Islet precursor cell (in vitro differentiated cells): Measurements from ENCODE around the gene FAM120A.
A peak's percentile ranks its signal among the peaks of the same experiment; 100 is the strongest.
"Not testable (repeated sequence)": the region's sequence is repeated elsewhere in the genome, so short reads cannot be mapped to it uniquely, and the experiment has no call there.

Source experiments
- DNase-seq: peaks from one replicate; pipeline ENCODE4 v3.0.0-alpha.2; 2018

The FAM120A gene

GRCh38 chr9:93475108-93475507 is 23.6 kb downstream of the FAM120A start:
- no peak for DNase-seq

- DNase-seq, result no peak
These were observed 24.4 kb downstream of the FAM120A start for GRCh38 chr9:93475856-93476255.

- no peak for DNase-seq
These were observed 25.4 kb downstream of the FAM120A start for GRCh38 chr9:93476924-93477323.

- DNase-seq, result no peak
These were observed 25.9 kb downstream of the FAM120A start for GRCh38 chr9:93477397-93477796.

- no peak for DNase-seq
These were observed 28.2 kb downstream of the FAM120A start for GRCh38 chr9:93479726-93480125.

- peak; percentile 66 for DNase-seq
These were observed 28.8 kb downstream of the FAM120A start for GRCh38 chr9:93480262-93480661.

GRCh38 chr9:93480728-93481324 is 29.3 kb downstream of the FAM120A start:
- no peak for DNase-seq

GRCh38 chr9:93483497-93483896 is 32.0 kb downstream of the FAM120A start:
- no peak for DNase-seq

- no peak for DNase-seq
These were observed 34.8 kb downstream of the FAM120A start for GRCh38 chr9:93486268-93486667.

GRCh38 chr9:93488244-93488643 is 36.8 kb downstream of the FAM120A start:
- DNase-seq, result no peak

- no peak for DNase-seq
These were observed 40.2 kb downstream of the FAM120A start for GRCh38 chr9:93491593-93492232.

- DNase-seq, result no peak
These were observed 40.8 kb downstream of the FAM120A start for GRCh38 chr9:93492327-93492726.

GRCh38 chr9:93493949-93494348 is 42.5 kb downstream of the FAM120A start:
- no peak for DNase-seq

GRCh38 chr9:93496285-93496684 is 44.8 kb downstream of the FAM120A start:
- no peak for DNase-seq

GRCh38 chr9:93500571-93501298 is 49.2 kb downstream of the FAM120A start:
- DNase-seq, result no peak

GRCh38 chr9:93501406-93501805 is 49.9 kb downstream of the FAM120A start:
- no peak for DNase-seq

- DNase-seq, result no peak
These were observed 51.9 kb downstream of the FAM120A start for GRCh38 chr9:93503381-93503780.

GRCh38 chr9:93505541-93506132 is 54.2 kb downstream of the FAM120A start:
- DNase-seq, result no peak

GRCh38 chr9:93507768-93508167 is 56.3 kb downstream of the FAM120A start:
- no peak for DNase-seq

- DNase-seq, result peak; percentile 45
These were observed 56.7 kb downstream of the FAM120A start for GRCh38 chr9:93508207-93508606.

- no peak for DNase-seq
These were observed 57.6 kb downstream of the FAM120A start for GRCh38 chr9:93509084-93509483.

- DNase-seq, result no peak
These were observed 58.6 kb downstream of the FAM120A start for GRCh38 chr9:93510041-93510440.

GRCh38 chr9:93511228-93511627 is 59.7 kb downstream of the FAM120A start:
- not testable (repeated sequence) for DNase-seq
